HG03039 (cell line): ENCODE results near the gene CALD1.

Experiments used
- ATAC-seq: cut with Tn5 transposase; IDR thresholded peaks from one replicate; pipeline ENCODE4 v1.9.1; 2021; ENCODE audit warnings: mild to moderate bottlenecking, moderate library complexity; ENCODE audit not compliant: unreplicated experiment

The CALD1 gene

GRCh38 chr7:134854816-134855215 lies 75.4 kb downstream of the CALD1 start:
- ATAC-seq, result no peak

DNA sequence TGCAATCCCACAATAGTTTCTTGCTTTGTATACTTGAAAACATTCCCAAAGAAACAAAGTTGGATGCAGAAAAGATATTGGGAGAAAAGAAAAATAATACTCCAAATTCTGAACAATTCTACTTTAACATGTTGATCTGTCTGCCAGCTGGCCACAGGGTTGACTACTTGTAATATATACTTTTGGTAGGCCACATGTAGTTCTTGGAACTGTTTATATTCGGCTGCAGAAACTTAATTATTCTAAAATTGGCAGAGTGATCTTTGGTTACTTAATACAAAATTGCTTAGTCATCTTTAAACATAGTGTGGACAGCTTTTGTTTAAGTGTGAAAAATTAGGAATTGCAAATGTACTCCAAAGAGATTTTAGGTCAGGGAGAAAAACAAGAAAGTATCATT lies 76.0 kb downstream of the CALD1 start:
- no peak for ATAC-seq

GRCh38 chr7:134856091-134856490 lies 76.7 kb downstream of the CALD1 start:
- no peak for ATAC-seq

- no peak for ATAC-seq
Observed at GRCh38 chr7:134856691-134857090, 77.3 kb downstream of the CALD1 start.

- no peak for ATAC-seq
Observed at GRCh38 chr7:134857958-134858357, 78.5 kb downstream of the CALD1 start.

DNA sequence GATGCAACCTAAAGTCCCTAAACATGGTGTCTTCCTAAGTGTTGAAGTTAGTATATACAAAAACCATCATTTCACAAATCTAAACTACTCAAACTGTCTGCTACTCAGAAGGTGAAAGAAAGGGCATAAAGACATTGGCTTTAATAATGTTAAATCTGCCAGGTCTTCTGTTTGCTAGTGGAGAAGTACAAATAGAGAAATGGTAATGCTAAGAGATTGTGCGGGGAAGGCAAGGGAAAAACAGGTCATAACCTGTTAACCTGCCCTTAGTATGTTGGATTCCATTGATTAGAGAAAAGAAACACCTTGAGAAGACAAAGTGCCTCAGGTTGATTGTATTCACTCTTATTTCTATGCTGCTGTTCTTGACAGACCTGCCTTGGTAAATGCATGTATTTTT lies 80.3 kb downstream of the CALD1 start:
- no peak for ATAC-seq

- ATAC-seq, result peak; percentile 84
Observed at GRCh38 chr7:134865001-134865845, 85.8 kb downstream of the CALD1 start.

GRCh38 chr7:134866617-134867016 lies 87.2 kb downstream of the CALD1 start:
- no peak for ATAC-seq

- ATAC-seq, result no peak
Observed at GRCh38 chr7:134870156-134870555, 90.7 kb downstream of the CALD1 start.

GRCh38 chr7:134870781-134871180 lies 91.3 kb downstream of the CALD1 start:
- ATAC-seq, result no peak

- ATAC-seq, result no peak
Observed at GRCh38 chr7:134873253-134873652, 93.8 kb downstream of the CALD1 start.

DNA sequence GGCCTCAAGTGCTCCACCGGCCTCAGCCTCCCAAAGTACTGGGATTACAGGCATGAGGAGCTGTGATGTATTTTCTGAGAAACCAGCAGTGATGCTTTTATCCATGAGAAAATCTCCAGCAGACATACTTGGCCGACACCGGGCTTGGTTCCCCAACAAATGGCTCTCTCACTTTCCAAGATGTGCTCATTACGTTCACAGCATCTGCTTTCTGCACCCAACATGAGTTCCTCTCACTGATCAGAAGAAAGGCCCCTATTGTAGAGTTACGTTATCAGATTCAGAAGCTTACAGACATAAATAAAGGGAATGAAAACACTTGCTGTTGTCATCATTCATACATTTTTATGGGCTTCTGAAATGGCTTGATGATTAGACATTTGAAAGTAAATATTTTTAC lies 95.0 kb downstream of the CALD1 start:
- no peak for ATAC-seq

DNA sequence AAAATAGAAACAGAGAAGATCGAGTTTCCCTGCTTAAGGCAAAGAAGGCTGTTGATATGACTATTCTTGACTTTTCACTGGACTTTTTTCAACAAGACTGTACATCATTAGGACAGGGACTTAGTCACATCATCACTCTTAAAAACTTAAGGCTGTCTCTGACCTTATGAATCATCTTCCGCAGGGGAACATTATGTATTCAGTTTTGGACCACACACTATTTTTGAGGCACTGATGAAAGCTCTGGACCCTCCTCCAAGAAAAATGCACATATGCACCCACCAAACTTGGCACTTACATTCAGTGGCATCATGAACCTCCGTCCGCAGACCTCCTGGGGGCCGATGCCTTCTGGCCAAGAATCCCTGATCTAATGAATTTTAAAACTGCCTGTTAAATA lies 96.4 kb downstream of the CALD1 start:
- ATAC-seq, result no peak

DNA sequence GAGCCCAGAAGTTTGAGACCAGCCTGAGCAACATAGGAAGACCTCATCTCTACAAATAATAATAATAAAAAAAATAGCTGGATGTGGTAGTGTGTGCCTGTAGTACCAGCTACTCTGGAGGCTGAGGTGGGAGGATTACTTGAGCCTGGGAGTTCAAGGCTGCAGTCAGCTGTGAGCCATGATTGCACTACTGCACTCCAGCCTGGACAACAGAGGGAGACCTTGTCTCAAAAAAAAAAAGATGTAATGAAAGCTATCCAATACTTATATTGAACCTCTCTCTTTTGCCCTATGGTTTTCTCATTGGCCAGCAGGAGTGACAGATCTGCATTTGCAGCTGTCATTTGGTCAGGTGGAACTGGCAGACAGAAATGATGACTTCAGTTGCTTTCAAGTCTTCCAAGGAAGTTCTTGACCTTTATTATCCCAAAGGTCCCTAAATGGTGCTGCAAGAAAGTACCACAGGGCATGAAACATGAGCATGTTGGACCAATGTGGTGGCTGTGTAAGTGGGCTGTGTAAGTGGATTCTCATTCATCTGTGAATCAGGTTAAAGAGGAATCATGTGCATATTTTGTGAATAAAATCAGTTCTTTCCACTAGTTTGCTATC lies 99.4 kb downstream of the CALD1 start:
- ATAC-seq, result no peak

- no peak for ATAC-seq
Observed at GRCh38 chr7:134879815-134880475, 100.5 kb downstream of the CALD1 start.

GRCh38 chr7:134882481-134882880 lies 103.0 kb downstream of the CALD1 start:
- ATAC-seq, result no peak

DNA sequence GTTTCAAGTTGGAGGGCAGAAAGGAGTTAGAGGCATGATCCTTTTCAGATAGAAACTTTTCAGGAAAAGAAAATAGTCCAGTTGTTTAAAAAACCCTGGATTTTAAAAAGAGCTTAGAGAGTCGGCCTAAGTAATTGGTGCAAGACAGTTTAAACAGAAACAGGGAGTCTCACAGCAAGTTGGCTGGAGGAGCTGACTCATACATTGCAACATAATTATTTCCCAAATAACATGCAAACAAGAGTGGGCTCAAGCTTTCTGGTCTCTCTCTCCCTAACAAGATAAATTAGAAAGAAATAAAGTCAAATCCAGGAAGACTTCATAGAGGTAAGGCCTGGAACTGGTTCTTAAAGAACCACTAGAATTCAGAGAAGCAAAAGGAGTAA lies 106.5 kb downstream of the CALD1 start:
- no peak for ATAC-seq

- ATAC-seq, result no peak
Observed at GRCh38 chr7:134886353-134887057, 107.1 kb downstream of the CALD1 start.

- ATAC-seq, result no peak
Observed at GRCh38 chr7:134887523-134887922, 108.1 kb downstream of the CALD1 start.

DNA sequence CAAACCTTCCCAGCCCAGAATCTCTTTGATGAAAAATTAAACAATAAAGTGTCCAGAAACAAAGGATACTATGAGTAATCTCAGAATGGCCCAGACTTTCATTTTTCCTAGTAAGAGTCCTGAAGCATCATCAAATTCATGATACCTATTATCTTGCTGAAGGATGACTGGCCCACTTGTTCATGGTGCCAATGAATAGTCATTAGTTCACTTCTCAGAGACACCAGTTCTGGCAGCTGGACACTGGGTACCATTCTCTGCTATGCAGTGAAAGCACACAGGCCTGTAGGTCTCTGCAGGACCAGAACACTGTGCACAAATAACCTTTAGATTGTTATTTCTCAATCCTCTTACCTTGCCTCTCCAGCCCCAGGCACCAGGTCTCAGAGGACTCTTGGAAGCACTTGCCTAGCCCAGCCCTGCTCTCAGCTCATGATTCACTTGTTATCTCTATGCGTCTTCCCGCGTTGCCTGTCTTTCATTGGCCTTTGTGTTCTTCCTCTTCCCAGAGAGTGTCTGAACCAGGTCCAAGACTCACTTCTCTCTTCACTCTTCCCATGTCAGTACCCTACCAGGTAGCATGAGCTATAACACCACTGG lies 108.8 kb downstream of the CALD1 start:
- no peak for ATAC-seq
